ENCODE results near the gene PTPN23. TPM values are rescaled to one million over a fixed set of nuclear protein-coding genes. Genes with fewer than 3 reads are reported as not detected.
A peak's percentile ranks its signal among the peaks of the same experiment; 100 is the strongest.

The PTPN23 gene
- polyA plus RNA-seq, 1 donor from 2014 or later, result 5.0 TPM

- no peaks in the 10 kb centered on the region for H3K9me3 Mint-ChIP-seq
- H3K4me3 Mint-ChIP-seq, result peak overlapping the region in 1 of 4 donors; percentile 47
- no peaks in the 10 kb centered on the region for H3K27me3 Mint-ChIP-seq
- peaks cover 5% of the 10 kb centered on the region for H3K36me3 Mint-ChIP-seq
- peak overlapping the region; percentile 71 to 89 (median 75) for H3K27ac Mint-ChIP-seq
- peaks cover 5 to 15% (median 10%) of the 10 kb centered on the region in 3 donors for H3K4me1 Mint-ChIP-seq
These were observed 34.1 kb downstream of the PTPN23 start for GRCh38 chr3:47414666-47415587.

- H3K9me3 Mint-ChIP-seq, result no peaks in the 10 kb centered on the region
- H3K36me3 Mint-ChIP-seq, result peaks cover 6% of the 10 kb centered on the region
- H3K27ac Mint-ChIP-seq, result peak overlapping the region in 2 of 3 donors; percentile 75 to 86
- peaks cover 7 to 19% (median 12%) of the 10 kb centered on the region in 3 donors for H3K4me1 Mint-ChIP-seq
- H3K4me3 Mint-ChIP-seq, result no peak overlapping the region
- no peaks in the 10 kb centered on the region for H3K27me3 Mint-ChIP-seq
These were observed 35.2 kb downstream of the PTPN23 start for GRCh38 chr3:47416041-47416440.

DNA sequence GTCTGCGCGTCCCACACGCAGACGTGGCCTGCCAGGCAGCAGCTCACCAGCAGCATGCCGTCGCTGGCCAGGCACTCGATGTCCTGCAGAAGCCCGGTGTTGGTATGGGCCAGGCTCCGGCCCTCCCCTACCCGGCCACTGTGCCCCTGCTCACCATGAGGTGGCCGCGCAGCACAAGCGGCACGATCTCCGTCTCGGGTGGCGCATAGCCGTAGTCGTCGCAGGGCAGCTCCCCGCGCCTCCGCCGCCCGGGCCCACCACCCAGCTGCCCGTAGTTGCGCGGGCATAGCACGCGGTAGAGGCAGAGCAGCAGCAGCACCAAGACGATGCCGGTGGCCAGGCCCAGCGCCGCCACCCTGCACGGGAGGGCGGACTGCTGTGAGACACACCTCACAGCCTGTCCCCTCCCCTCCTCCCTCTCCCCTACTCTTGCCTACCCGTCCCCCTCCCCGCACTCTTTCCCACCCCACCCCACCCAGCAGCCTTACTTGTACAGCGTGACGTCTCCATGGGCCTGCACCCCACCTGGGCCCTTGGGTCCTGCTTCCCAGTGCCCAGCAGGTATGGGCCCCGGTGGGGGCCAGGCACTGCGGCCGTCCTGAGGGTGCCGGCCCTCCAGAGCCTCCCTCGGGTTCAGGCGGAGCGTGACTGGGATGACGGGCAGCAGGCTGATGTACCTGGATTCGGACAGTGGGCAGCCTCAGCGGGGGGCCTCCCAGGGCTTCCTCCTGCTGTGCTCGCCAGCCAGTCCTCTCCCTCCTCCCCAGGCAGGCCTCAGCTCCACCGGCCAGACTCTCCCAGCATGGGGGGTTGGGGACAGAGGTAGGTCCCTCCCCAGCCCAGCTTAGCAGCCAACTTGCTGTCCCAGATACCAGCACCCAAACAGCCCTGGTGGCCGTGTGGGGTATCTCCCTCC lies 37.6 kb downstream of the PTPN23 start:
- Mint-ChIP-seq H3K4me3 (no peak overlapping the region), H3K27me3 (no peaks in the 10 kb centered on the region), H3K4me1 (peaks cover 13 to 27% (median 15%) of the 10 kb centered on the region in 3 donors), H3K27ac (peak overlapping the region in 2 of 3 donors; percentile 62 to 85), H3K36me3 (peaks cover 3% of the 10 kb centered on the region), H3K9me3 (no peaks in the 10 kb centered on the region)

DNA sequence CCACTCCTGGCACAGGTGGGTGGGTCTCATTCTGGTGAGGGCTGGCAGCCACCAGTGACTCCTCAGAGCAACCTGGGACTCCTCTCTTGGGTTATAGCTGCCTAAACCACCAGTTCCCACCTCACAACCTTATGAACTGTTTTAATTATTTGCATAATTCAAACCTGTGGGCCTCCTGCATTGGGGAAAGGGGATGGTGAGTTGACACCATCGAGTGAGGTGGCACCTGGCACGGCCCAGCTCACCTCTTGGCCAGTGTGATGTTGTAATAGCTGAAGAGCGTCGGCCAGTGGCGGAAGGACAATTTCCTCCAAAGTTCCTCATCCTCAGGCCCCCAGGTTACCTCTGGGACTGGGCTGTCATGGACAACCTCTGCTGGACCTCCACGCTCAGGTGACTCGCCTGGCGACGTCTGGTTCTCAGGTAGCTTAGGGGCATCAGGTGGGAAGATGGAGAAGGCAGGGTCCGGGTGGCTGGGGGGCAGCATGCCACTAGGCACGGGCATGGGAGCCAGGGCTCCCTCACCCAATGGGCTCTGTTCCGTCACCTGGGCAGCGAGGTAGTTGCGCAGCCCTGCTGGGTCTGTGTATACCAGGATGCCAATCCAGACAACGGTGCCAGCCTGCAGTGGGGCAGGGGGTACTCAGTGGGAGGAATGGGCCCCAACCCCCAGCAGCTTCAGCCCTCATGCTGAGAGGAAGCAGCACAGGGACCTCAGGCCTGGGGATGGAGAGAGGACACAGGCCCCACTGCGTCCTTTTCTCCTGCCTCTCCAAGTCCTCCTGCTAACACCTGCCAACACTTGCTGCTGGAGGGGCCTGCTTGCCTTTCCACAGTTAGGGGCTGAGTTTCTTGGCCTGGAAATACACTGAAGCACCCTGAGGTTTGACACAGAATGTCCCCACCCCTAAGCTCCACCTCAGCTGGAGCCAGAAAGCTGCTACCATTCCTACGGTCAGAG lies 38.5 kb downstream of the PTPN23 start:
- Mint-ChIP-seq H3K4me1 (peaks cover 13 to 22% (median 15%) of the 10 kb centered on the region in 3 donors), H3K27ac (peak overlapping the region; percentile 73 to 93 (median 85)), H3K4me3 (peak overlapping the region in 2 of 4 donors; percentile 39 to 79), H3K27me3 (no peaks in the 10 kb centered on the region), H3K9me3 (no peaks in the 10 kb centered on the region), H3K36me3 (peaks cover 3% of the 10 kb centered on the region)

DNA sequence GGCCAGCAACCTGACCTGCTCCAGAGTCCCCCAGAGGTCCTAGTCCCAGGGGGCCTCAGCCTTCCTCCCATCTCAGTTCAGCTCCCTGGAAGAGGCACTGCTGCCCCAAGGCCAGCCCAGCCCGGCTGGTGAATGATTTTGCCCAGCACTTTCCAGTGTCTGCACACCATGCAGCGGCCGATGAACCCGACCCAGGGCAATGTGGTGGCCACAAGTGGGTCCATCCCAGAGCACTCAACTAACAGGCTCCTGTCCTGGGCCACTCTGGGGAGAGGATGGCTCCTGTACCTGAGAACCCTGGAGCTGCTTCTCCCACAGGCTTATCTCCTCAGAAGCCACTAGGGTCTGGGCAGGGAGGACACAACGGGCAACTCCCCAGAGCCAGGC lies 39.2 kb downstream of the PTPN23 start:
- Mint-ChIP-seq H3K4me1 (peaks cover 13 to 18% (median 15%) of the 10 kb centered on the region in 3 donors), H3K27ac (peak overlapping the region in 2 of 3 donors; percentile 28 to 93), H3K9me3 (no peaks in the 10 kb centered on the region), H3K4me3 (no peak overlapping the region), H3K36me3 (peaks cover 3% of the 10 kb centered on the region), H3K27me3 (no peaks in the 10 kb centered on the region)

- H3K27ac Mint-ChIP-seq, result peak overlapping the region; percentile 86 to 99 (median 97)
- peaks cover 7 to 15% (median 15%) of the 10 kb centered on the region in 3 donors for H3K4me1 Mint-ChIP-seq
- H3K27me3 Mint-ChIP-seq, result no peaks in the 10 kb centered on the region
- H3K4me3 Mint-ChIP-seq, result peak overlapping the region; percentile 27 to 94 (median 76)
- no peaks in the 10 kb centered on the region for H3K9me3 Mint-ChIP-seq
- H3K36me3 Mint-ChIP-seq, result peaks cover 3% of the 10 kb centered on the region
These were observed 40.0 kb downstream of the PTPN23 start for GRCh38 chr3:47420511-47421484.

GRCh38 chr3:47421741-47422649 lies 41.2 kb downstream of the PTPN23 start:
- peak overlapping the region; percentile 86 to 99 (median 97) for H3K27ac Mint-ChIP-seq
- peaks cover 7 to 15% (median 15%) of the 10 kb centered on the region in 3 donors for H3K4me1 Mint-ChIP-seq
- H3K9me3 Mint-ChIP-seq, result no peaks in the 10 kb centered on the region
- peaks cover 3% of the 10 kb centered on the region for H3K36me3 Mint-ChIP-seq
- peak overlapping the region in 1 of 4 donors; percentile 12 for H3K4me3 Mint-ChIP-seq
- no peaks in the 10 kb centered on the region for H3K27me3 Mint-ChIP-seq

- Mint-ChIP-seq H3K36me3 (peaks cover 3% of the 10 kb centered on the region), H3K27me3 (no peaks in the 10 kb centered on the region), H3K9me3 (no peaks in the 10 kb centered on the region), H3K4me1 (peaks cover 7 to 15% (median 15%) of the 10 kb centered on the region in 3 donors), H3K27ac (no peak overlapping the region), H3K4me3 (no peak overlapping the region)
These were observed 41.9 kb downstream of the PTPN23 start for GRCh38 chr3:47422743-47423142.

DNA sequence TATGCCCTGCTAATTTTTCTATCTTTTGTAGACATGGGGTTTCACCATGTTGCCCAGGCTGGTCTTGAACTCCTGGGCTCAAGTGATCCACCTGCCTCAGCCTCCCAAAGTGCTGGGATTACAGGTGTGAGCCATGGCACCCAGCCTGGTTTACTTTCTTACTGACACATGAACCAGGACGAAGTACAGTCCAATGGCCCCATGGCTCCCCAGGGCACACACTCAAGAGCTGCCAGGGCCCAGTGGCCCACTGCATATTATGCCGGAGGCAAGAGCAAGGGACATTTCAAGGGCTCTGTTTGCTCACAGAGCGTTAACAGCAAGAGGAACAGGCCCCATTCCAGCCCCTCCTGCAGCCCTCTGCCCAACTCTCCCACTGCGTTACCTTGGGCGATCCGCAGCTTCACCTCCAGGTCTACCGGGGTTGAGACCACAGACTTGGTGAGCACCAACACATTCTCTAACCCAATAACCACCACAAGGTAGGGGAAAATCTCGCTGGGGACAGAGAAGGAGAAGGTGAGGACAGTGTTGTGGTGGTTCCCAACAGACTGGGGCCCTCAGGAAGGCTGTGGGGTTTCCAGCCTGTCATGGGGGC lies 42.8 kb downstream of the PTPN23 start:
- peaks cover 3% of the 10 kb centered on the region for H3K36me3 Mint-ChIP-seq
- no peaks in the 10 kb centered on the region for H3K9me3 Mint-ChIP-seq
- no peaks in the 10 kb centered on the region for H3K27me3 Mint-ChIP-seq
- peak overlapping the region in 1 of 3 donors; percentile 42 for H3K27ac Mint-ChIP-seq
- H3K4me3 Mint-ChIP-seq, result no peak overlapping the region
- peaks cover 7 to 15% (median 15%) of the 10 kb centered on the region in 3 donors for H3K4me1 Mint-ChIP-seq

DNA sequence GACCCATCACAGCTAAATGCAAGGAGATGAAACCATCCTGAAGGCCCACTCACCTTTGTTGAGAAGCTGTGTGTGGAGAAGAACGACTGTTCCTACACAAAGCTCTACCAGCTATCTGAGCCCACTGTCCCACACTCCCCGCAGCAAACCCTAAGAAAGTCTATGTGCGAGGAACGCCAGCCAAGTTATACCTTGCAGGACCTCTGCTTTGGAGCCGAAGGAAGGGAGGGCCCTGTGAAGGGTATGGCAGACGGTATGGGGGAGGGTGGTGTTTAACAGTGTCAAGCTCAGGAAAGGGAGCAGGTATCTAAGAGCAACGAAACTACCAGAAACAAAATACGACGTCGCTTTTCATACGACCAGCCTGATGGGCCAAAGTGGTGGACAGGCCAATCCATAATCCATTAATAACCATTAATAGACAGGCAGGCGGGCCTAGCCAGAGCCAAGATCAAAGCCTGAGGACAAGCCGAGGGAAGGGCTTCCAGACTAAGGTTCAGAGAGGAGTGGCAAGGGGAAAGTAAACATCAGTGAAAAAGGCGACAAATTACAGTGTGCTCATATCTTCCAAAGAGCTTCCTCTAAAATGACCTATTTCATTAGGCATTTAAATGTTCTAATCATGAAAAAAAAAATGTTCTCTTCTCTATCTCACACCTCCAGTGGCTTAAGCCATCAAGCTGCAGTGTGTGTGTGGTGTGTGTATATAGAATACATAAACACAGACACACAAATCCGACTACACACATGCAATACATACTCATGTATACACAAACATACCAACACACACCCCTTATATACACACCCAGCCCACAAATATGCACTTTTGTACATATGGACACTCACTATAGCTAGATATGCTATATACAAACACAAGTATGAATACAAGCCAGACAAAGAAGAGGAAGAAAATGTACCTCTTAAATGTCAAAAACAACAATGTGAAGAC lies 43.9 kb downstream of the PTPN23 start:
- Mint-ChIP-seq H3K9me3 (no peaks in the 10 kb centered on the region), H3K36me3 (peaks cover 3% of the 10 kb centered on the region), H3K4me3 (no peak overlapping the region), H3K27ac (peak overlapping the region in 2 of 3 donors; percentile 21 to 64), H3K4me1 (peaks cover 5 to 13% (median 10%) of the 10 kb centered on the region in 3 donors), H3K27me3 (no peaks in the 10 kb centered on the region)

DNA sequence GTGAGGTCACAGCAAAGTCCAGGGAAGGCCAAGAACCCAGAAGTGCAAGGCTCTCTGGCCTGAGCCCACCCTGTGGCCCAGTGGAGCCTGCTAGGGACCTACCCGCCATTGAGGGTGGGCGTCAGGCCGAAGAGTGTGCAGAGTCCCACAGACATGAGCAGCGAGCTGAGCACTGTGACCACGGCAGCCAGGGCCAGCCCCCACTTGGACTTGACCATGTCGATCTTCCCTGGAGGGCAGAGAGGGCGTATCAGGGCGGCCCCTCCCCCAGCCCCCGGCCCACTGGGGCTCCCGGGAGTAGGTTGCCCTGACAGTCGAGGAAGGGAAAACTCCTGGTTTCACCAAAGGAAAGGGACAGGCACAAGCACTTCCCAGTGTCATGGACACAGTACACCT lies 44.6 kb downstream of the PTPN23 start:
- Mint-ChIP-seq H3K27ac (peak overlapping the region in 1 of 3 donors; percentile 21), H3K4me3 (no peak overlapping the region), H3K27me3 (no peaks in the 10 kb centered on the region), H3K4me1 (peaks cover 5 to 13% (median 10%) of the 10 kb centered on the region in 3 donors), H3K36me3 (peaks cover 6% of the 10 kb centered on the region), H3K9me3 (no peaks in the 10 kb centered on the region)

Measured in IgD-negative memory B cell (primary cell).